Panc1 (cell line): ENCODE measurements around the gene HSPBAP1. TPM values are rescaled to one million over a fixed set of nuclear protein-coding genes. Genes with fewer than 3 reads are reported as not detected.

Experiments
- ATAC-seq: fragments of 200-7000 bp; cut with Tn5 transposase; 2 replicates; pipeline ENCODE4 v1.9.1; 2020; ENCODE audit warnings: mild to moderate bottlenecking, moderate library complexity
- BruUV-seq: library from RNA; stranded (reverse); fragments of 400-500 nt; replicated peaks from 2 replicates; lab custom pipeline; 2021; lab: Mats Ljungman, UMichigan
- CTCF ChIA-PET: fragments of 300-600 bp; sonication (Branson Sonifier 250); formaldehyde crosslinking; loops from one replicate; lab custom pipeline; 2022; ENCODE audit warnings: antibody characterized with exemption; lab: Charles Lee
- POLR2A ChIA-PET: fragments of 300-600 bp; sonication (Branson Sonifier 250); formaldehyde crosslinking; loops from one replicate; lab custom pipeline; 2022; ENCODE audit warnings: antibody characterized with exemption; lab: Charles Lee
- DNase-seq: peaks from one replicate; pipeline ENCODE4 v3.0.0-alpha.2; 2010; ENCODE audit warnings: low read depth, low spot score
- H3K27ac ChIP-seq: 2 replicates; pipeline ENCODE4 v1.5.1; 2011; ENCODE audit warnings: mild to moderate bottlenecking, low read length, inconsistent platforms
- H3K27me3 ChIP-seq: fragments of 200-500 bp; sonication (Bioruptor generic); 2 replicates; pipeline ENCODE4 v1.6.0; 2014; ENCODE audit warnings: low read length, inconsistent platforms; ENCODE audit not compliant: control insufficient read depth, insufficient read depth
- H3K36me3 ChIP-seq: fragments of 200-500 bp; sonication (Bioruptor generic); 2 replicates; pipeline ENCODE4 v1.5.1; 2014; ENCODE audit warnings: inconsistent platforms, mild to moderate bottlenecking, low read length, moderate library complexity; ENCODE audit not compliant: control insufficient read depth, insufficient read depth
- H3K4me1 ChIP-seq: 2 replicates; pipeline ENCODE4 v1.5.1; 2011; ENCODE audit warnings: inconsistent platforms, mild to moderate bottlenecking, low read length, moderate library complexity; ENCODE audit not compliant: control insufficient read depth, insufficient read depth
- H3K4me3 ChIP-seq, 2 experiments: 2 replicates each; pipeline ENCODE4 v1.5.1; 2011 to 2012; ENCODE audit warnings: low read depth in 2 of 2, low read length in 2 of 2, mild to moderate bottlenecking in 2 of 2, inconsistent platforms in 1 of 2, moderate library complexity in 1 of 2
- H3K9me3 ChIP-seq: fragments of 200-500 bp; sonication (Bioruptor generic); 2 replicates; pipeline ENCODE4 v1.5.1; 2014; ENCODE audit warnings: low read depth, mild to moderate bottlenecking, inconsistent platforms, low read length, moderate library complexity; ENCODE audit not compliant: control insufficient read depth, insufficient read depth
- POLR2AphosphoS5 ChIP-seq: IDR thresholded peaks from 2 replicates; pipeline ENCODE4 v1.6.1; 2012; ENCODE audit warnings: mild to moderate bottlenecking, low read depth, low read length, moderate library complexity
- SIN3A ChIP-seq: IDR thresholded peaks from 2 replicates; pipeline ENCODE4 v1.6.1; 2012; ENCODE audit warnings: low read depth, mild to moderate bottlenecking, low read length, moderate library complexity, borderline replicate concordance; ENCODE audit not compliant: insufficient read depth
- TCF7L2 ChIP-seq: IDR thresholded peaks from 2 replicates; pipeline ENCODE4 v1.6.1; 2011; ENCODE audit warnings: mild to moderate bottlenecking, low read depth, low read length, inconsistent platforms
- in situ Hi-C: cut with HindIII; loops from 2 replicates; pipeline ENCODE4 v1.10.0; 2016; ENCODE audit warnings: low sequenced_read_pairs, low pct_unique_long_range_greater_than_20kb
- intact Hi-C: fragments of 100-400 bp; cut with micrococcal nuclease; formaldehyde crosslinking; loops from one replicate; pipeline ENCODE4 v1.10.0; 2022; ENCODE audit not compliant: unreplicated experiment
- total RNA-seq: library from RNA; stranded (reverse); gene quantifications from one replicate; pipeline ENCODE4 v1.2.1, GENCODE V29; 2021; ENCODE audit not compliant: unreplicated experiment
- TF ChIP-seq, protein P1 (sequence below): fragments of 450-650 bp; IDR thresholded peaks from 2 replicates; pipeline ENCODE4 v1.5.1; 2017; ENCODE audit warnings: mild to moderate bottlenecking
- TF ChIP-seq, protein P2 (sequence below), 2 experiments: IDR thresholded peaks; 2 replicates each; pipeline ENCODE4 v1.6.1; 2011 to 2012; ENCODE audit warnings: low read depth in 2 of 2, control low read depth in 1 of 2, low read length in 1 of 2, mild to moderate bottlenecking in 1 of 2, moderate library complexity in 1 of 2; ENCODE audit not compliant: insufficient read depth in 1 of 2

Gene HSPBAP1
- total RNA-seq, 1 experiment from 2014 or later, result 10.8 TPM

GRCh38 chr3:122795674-122796195 is 2.1 kb upstream of the HSPBAP1 start:
- H3K4me3 ChIP-seq, result peak overlapping the region; percentile 76 to 95
- no peaks in the 10 kb centered on the region for H3K27me3 ChIP-seq
- H3K27ac ChIP-seq, result peak overlapping the region; percentile 91
- TF ChIP-seq SIN3A (no peak), POLR2AphosphoS5 (no peak), TCF7L2 (no peak)
- TF ChIP-seq, protein P1, sequence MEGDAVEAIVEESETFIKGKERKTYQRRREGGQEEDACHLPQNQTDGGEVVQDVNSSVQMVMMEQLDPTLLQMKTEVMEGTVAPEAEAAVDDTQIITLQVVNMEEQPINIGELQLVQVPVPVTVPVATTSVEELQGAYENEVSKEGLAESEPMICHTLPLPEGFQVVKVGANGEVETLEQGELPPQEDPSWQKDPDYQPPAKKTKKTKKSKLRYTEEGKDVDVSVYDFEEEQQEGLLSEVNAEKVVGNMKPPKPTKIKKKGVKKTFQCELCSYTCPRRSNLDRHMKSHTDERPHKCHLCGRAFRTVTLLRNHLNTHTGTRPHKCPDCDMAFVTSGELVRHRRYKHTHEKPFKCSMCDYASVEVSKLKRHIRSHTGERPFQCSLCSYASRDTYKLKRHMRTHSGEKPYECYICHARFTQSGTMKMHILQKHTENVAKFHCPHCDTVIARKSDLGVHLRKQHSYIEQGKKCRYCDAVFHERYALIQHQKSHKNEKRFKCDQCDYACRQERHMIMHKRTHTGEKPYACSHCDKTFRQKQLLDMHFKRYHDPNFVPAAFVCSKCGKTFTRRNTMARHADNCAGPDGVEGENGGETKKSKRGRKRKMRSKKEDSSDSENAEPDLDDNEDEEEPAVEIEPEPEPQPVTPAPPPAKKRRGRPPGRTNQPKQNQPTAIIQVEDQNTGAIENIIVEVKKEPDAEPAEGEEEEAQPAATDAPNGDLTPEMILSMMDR, result no peak; the same call in 1 of the 2 replicates
- TF ChIP-seq, protein P2, sequence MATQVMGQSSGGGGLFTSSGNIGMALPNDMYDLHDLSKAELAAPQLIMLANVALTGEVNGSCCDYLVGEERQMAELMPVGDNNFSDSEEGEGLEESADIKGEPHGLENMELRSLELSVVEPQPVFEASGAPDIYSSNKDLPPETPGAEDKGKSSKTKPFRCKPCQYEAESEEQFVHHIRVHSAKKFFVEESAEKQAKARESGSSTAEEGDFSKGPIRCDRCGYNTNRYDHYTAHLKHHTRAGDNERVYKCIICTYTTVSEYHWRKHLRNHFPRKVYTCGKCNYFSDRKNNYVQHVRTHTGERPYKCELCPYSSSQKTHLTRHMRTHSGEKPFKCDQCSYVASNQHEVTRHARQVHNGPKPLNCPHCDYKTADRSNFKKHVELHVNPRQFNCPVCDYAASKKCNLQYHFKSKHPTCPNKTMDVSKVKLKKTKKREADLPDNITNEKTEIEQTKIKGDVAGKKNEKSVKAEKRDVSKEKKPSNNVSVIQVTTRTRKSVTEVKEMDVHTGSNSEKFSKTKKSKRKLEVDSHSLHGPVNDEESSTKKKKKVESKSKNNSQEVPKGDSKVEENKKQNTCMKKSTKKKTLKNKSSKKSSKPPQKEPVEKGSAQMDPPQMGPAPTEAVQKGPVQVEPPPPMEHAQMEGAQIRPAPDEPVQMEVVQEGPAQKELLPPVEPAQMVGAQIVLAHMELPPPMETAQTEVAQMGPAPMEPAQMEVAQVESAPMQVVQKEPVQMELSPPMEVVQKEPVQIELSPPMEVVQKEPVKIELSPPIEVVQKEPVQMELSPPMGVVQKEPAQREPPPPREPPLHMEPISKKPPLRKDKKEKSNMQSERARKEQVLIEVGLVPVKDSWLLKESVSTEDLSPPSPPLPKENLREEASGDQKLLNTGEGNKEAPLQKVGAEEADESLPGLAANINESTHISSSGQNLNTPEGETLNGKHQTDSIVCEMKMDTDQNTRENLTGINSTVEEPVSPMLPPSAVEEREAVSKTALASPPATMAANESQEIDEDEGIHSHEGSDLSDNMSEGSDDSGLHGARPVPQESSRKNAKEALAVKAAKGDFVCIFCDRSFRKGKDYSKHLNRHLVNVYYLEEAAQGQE (IDR thresholded peaks at IDR 0.05; ENCODE audit: insufficient read depth in 1 of 2, low read depth in 2 of 2, low read length in 1 of 2), result no peak
- DNase-seq (no peak), ATAC-seq (no peak)
- no peaks in the 10 kb centered on the region for H3K36me3 ChIP-seq
- H3K9me3 ChIP-seq, result no peaks in the 10 kb centered on the region
- POLR2A ChIA-PET, result interaction anchor here (0.6 kb wide), 1 partner anchor 248 kb away, joined by 3 read pairs; no protein-coding TSS in a partner anchor
- H3K4me1 ChIP-seq, result peaks cover 13% of the 10 kb centered on the region
- BruUV-seq, result TSS peak; percentile 67
- in situ Hi-C loops (no loop called here), intact Hi-C loops (no loop called here)
- CTCF ChIA-PET, result no interaction called here

DNA sequence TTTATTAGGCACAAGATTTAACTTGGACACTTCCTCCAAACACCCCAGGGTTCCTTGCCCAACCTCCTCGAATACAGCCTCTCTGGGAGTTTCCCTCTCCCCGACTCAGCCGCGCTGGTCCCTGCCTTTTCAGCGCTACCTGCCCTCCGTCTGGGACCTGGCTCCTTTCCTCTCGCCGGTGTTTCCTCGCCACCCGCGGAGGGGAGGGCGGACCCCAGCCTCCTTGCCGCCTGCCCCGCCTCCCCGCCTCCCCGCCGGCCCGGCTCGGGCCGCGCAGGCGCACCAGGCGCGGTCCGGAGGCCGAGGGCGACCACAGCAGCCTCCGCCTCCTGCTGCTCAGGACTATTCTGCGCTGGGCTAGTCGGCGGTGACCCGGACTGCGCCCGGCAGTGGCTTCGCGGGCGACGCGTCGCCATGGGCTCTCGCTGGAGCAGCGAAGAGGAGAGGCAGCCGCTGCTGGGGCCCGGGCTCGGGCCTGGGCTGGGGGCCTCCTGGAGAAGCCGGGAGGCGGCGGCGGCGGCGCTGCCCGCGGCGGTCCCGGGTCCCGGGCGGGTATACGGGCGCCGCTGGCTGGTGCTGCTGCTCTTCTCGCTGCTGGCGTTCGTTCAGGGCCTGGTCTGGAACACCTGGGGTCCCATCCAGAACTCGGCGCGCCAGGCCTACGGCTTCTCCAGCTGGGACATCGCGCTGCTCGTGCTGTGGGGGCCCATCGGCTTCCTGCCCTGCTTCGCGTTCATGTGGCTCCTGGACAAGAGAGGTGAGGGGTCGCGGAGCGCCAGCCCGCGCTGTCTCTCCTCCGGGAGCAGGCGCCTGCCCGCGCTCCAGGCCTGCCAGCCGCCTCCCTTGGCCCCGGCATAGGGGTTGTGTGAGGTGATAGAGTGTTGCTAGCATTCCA is 1.4 kb upstream of the HSPBAP1 start, which contains the start of gene SLC49A4:
Gene SLC49A4, plus strand, starts transcription at position 291 of the 895 bp plus-strand sequence. Its CDS starts 124 bp downstream, at position 415.
- in situ Hi-C loops, result no loop called here
- Histone ChIP-seq H3K27ac (peak within 1 kb of the TSS; percentile 91), H3K4me1 (peaks cover 13% of the 10 kb centered on the region), H3K27me3 (no peaks in the 10 kb centered on the region), H3K9me3 (no peaks in the 10 kb centered on the region), H3K36me3 (no peaks in the 10 kb centered on the region), H3K4me3 (peak within 1 kb of the TSS; percentile 76 to 95)
- no TSS peak for BruUV-seq
- TF ChIP-seq POLR2AphosphoS5, result peak; percentile 57; the same call in 1 of the 2 replicates
- TF ChIP-seq, protein P1, result no peak
- 0 out of 2 replicates have a peak, but pooled peaks have one; percentile 37 for TF ChIP-seq SIN3A
- ATAC-seq, result peak; percentile 94
- intact Hi-C loops, result no loop called here
- DNase-seq, result peak; percentile 20
- POLR2A ChIA-PET, result interaction anchor here (0.6 kb wide), 1 partner anchor 249 kb away, joined by 3 read pairs; no protein-coding TSS in a partner anchor
- CTCF ChIA-PET, result no interaction called here
